Spleen (tissue), 11 donors: ENCODE data around the gene GSTT2B. TPM values are rescaled to one million over a fixed set of nuclear protein-coding genes. Genes with fewer than 3 reads are reported as not detected.
A peak's percentile ranks its signal among the peaks of the same experiment; 100 is the strongest.
"Not testable (repeated sequence)": the region's sequence is repeated elsewhere in the genome, so short reads cannot be mapped to it uniquely, and the experiment has no call there.

Source experiments
- DNase-seq: peaks from one replicate; pipeline ENCODE4 v3.0.0-alpha.2; 2020
- H3K27ac ChIP-seq, 8 donors: fragments of 200-600 bp; sonication (generic) in 7 of 8; 1 replicate in 4 of 8; 2 replicates in 4 of 8; pipeline versions ENCODE4 v1.5.0 to v1.8.0; 2016 to 2021; ENCODE audit warnings: inconsistent platforms in 4 of 8, mild to moderate bottlenecking in 4 of 8, moderate library complexity in 1 of 8
- H3K27me3 ChIP-seq, 7 donors: fragments of 200-600 bp; sonication (generic) in 6 of 7; replicated peaks in 1 of 7; 1 replicate in 4 of 7; 2 replicates in 3 of 7; pipeline versions ENCODE4 v1.5.0 to v1.8.0; 2016 to 2021; ENCODE audit warnings: inconsistent platforms in 3 of 7, mild to moderate bottlenecking in 1 of 7
- H3K36me3 ChIP-seq, 6 donors: fragments of 200-600 bp; sonication (generic) in 5 of 6; 1 replicate in 4 of 6; 2 replicates in 2 of 6; pipeline versions ENCODE4 v1.5.0 to v1.8.0; 2016 to 2021; ENCODE audit warnings: inconsistent platforms in 2 of 6
- H3K4me1 ChIP-seq, 6 donors: fragments of 200-600 bp; sonication (generic) in 5 of 6; 1 replicate in 3 of 6; 2 replicates in 3 of 6; pipeline versions ENCODE4 v1.5.0 to v1.8.0; 2016 to 2021; ENCODE audit warnings: inconsistent platforms in 3 of 6
- H3K4me3 ChIP-seq, 8 donors: fragments of 200-600 bp; sonication (generic) in 7 of 8; 1 replicate in 4 of 8; 2 replicates in 4 of 8; pipeline versions ENCODE4 v1.5.0 to v1.8.0; 2016 to 2021; ENCODE audit warnings: inconsistent platforms in 4 of 8, mild to moderate bottlenecking in 4 of 8, moderate library complexity in 2 of 8
- H3K9me3 ChIP-seq, 8 donors: fragments of 200-600 bp; sonication (generic) in 7 of 8; 1 replicate in 4 of 8; 2 replicates in 4 of 8; pipeline versions ENCODE4 v1.5.0 to v1.8.0; 2016 to 2021; ENCODE audit warnings: inconsistent platforms in 4 of 8
- CTCF ChIP-seq, 11 experiments: fragments of 200-600 bp in 7 of 11; fragments of 450-650 bp in 4 of 11; sonication (generic) in 4 of 11; IDR thresholded peaks in 8 of 11; conservative IDR thresholded peaks in 3 of 11; 1 replicate in 7 of 11; 2 replicates in 4 of 11; pipeline versions ENCODE4 v1.4.0 to v1.8.0; 2016 to 2021; ENCODE audit warnings: antibody characterized with exemption in 11 of 11, inconsistent platforms in 4 of 11, mild to moderate bottlenecking in 1 of 11
- POLR2A ChIP-seq, 3 donors: fragments of 450-650 bp; IDR thresholded peaks; one replicate each; pipeline ENCODE4 v1.5.1; 2017; ENCODE audit warnings: antibody characterized with exemption in 3 of 3, mild to moderate bottlenecking in 1 of 3
- POLR2AphosphoS5 ChIP-seq, 3 donors: sonication (generic); formaldehyde crosslinking; IDR thresholded peaks; one replicate each; pipeline ENCODE4 v1.5.1; 2017; ENCODE audit warnings: antibody characterized with exemption in 3 of 3
- WGBS, 5 donors: extraction: QIAGEN DNeasy Blood & Tissue Kit in 3 of 5; methylation state at CpG; one replicate each; pipeline versions ENCODE4 v1.1.5 to v1.1.7; 2013 to 2018; 5-methylcytosine and 5-hydroxymethylcytosine counted together
- intact Hi-C: fragments of 100-400 bp; cut with DNase I; formaldehyde crosslinking; loops from one replicate; pipeline ENCODE4 v1.15.0; 2023; ENCODE audit warnings: low total_unique reads
- polyA plus RNA-seq, 3 donors: library from polyadenylated mRNA; stranded (reverse); fragments of 200-250 nt; gene quantifications; one replicate each; pipeline ENCODE4 v1.2.1, GENCODE V29; 2013
- total RNA-seq, 7 donors: library from RNA; depleted of rRNA in 3 of 7; stranded (reverse); fragments of >200 nt in 3 of 7; fragmentation: NEBNext Ultra II Directional in 4 of 7; extraction: Animal tissue kit (Norgen Biotek cat#: 25700) in 4 of 7; gene quantifications; one replicate each; pipeline versions ENCODE4 v1.1.0 to v1.2.1, GENCODE V29; 2016 to 2021
- donor health status: healthy with polysubstance abuse.
- donor health status: DM: no; HTN: no; CAD: no; lungs with moderate emphysema.
- donor health status: DM: no; HTN: no; CAD: no.
- donor health status: Bipolar disorder and iron deficiency.
- donor health status: healthy.
- donor health status: DM: no; HTN: no; CAD: no.
- donor health status: DM: yes; HTN: yes; CAD: no.

The GSTT2B gene
- total and polyA plus RNA-seq, 10 donors = 2.0 to 11.6 (median 4.8) TPM

GRCh38 chr22:23970816-23971486 lies 10.0 kb upstream of the GSTT2B start:
- no peaks in the 10 kb centered on the region for H3K27me3 ChIP-seq
- no peak overlapping the region for H3K4me3 ChIP-seq
- H3K9me3 ChIP-seq = no peaks in the 10 kb centered on the region
- no peak overlapping the region for H3K27ac ChIP-seq
- no peak for DNase-seq
- intact Hi-C loops = no loop called here
- H3K4me1 ChIP-seq = peaks cover 0 to 30% (median 6%) of the 10 kb centered on the region in 6 donors
- WGBS, 5 donors = 63 to 91% (median 80%) methylated on average over 6 of the region's 6 CpGs
- H3K36me3 ChIP-seq = peaks cover 0 to 31% (median 26%) of the 10 kb centered on the region in 6 donors
- TF ChIP-seq POLR2AphosphoS5 (IDR thresholded peaks at IDR 0.05) (peak in 2 of 3 donors; percentile 32 to 36), CTCF (IDR thresholded peaks at IDR 0.05 in 8 of 11, conservative IDR thresholded peaks at IDR 0.05 in 3 of 11) (no peak)

DNA sequence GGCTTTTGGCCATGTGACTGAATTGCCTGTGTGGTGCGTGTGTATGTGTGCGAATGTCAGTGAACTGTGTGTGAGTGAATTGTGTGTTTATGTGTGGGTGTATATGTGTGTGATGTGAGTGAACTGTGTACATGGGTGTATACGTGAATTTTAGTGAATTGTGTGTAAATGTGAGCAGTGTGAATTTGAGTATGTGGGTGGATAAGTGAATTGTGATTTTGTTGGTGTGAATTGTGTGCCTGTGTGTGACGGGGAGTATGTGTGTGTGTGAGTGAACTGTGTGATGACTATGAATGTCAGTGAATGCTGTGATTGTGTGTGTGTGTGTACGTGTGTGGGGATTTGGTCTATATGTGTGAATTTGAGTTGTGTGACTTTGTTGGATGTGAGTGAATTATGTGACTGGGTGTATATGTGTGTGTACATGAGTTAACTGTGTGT lies 9.2 kb upstream of the GSTT2B start:
- no peak overlapping the region for H3K4me3 ChIP-seq
- H3K27me3 ChIP-seq = no peaks in the 10 kb centered on the region
- no peaks in the 10 kb centered on the region for H3K9me3 ChIP-seq
- H3K4me1 ChIP-seq = peaks cover 0 to 30% (median 6%) of the 10 kb centered on the region in 6 donors
- no peak for DNase-seq
- intact Hi-C loops = no loop called here
- TF ChIP-seq CTCF (IDR thresholded peaks at IDR 0.05 in 8 of 11, conservative IDR thresholded peaks at IDR 0.05 in 3 of 11) (no peak), POLR2AphosphoS5 (IDR thresholded peaks at IDR 0.05) (no peak), POLR2A (IDR thresholded peaks at IDR 0.05) (no peak)
- peaks cover 0 to 31% (median 26%) of the 10 kb centered on the region in 6 donors for H3K36me3 ChIP-seq
- no peak overlapping the region for H3K27ac ChIP-seq
- 73 to 89% (median 82%) methylated on average over 5 of the region's 5 CpGs for WGBS, 5 donors

GRCh38 chr22:23969071-23969470 lies 8.1 kb upstream of the GSTT2B start:
- H3K9me3 ChIP-seq = no peaks in the 10 kb centered on the region
- DNase-seq = no peak

GRCh38 chr22:23966568-23966967 lies 5.6 kb upstream of the GSTT2B start, which contains the start of gene DDTL:
DDTL (plus strand) TSS chr22:23966888; CDS start chr22:23966915, 27 bp downstream.
- H3K27ac ChIP-seq, H3K4me3 ChIP-seq, H3K9me3 ChIP-seq, intact Hi-C loops, DNase-seq, H3K27me3 ChIP-seq: not testable (repeated sequence)
- Histone ChIP-seq H3K36me3 (peaks cover 0 to 26% (median 22%) of the 10 kb centered on the region in 6 donors), H3K4me1 (peaks cover 0 to 25% (median 4%) of the 10 kb centered on the region in 6 donors)
- WGBS, 5 donors = no CpG with 5 or more reads among the region's 30 CpGs

More at GRCh38 chr22:23969071-23969470, 8.1 kb upstream of the GSTT2B start:
- Histone ChIP-seq H3K27me3 (no peaks in the 10 kb centered on the region), H3K4me1 (peaks cover 0 to 30% (median 6%) of the 10 kb centered on the region in 6 donors), H3K4me3 (no peak overlapping the region), H3K27ac (no peak overlapping the region), H3K36me3 (peaks cover 0 to 31% (median 26%) of the 10 kb centered on the region in 6 donors)
- intact Hi-C loops = no loop called here
- TF ChIP-seq POLR2A (IDR thresholded peaks at IDR 0.05) = no peak
- no peak for TF ChIP-seq CTCF (IDR thresholded peaks at IDR 0.05 in 8 of 11, conservative IDR thresholded peaks at IDR 0.05 in 3 of 11)
- no peak for TF ChIP-seq POLR2AphosphoS5 (IDR thresholded peaks at IDR 0.05)
- WGBS, 5 donors = 80 to 97% (median 94%) methylated on average over 3 of the region's 3 CpGs

- H3K4me3 ChIP-seq, H3K9me3 ChIP-seq, H3K27ac ChIP-seq, DNase-seq, H3K27me3 ChIP-seq, intact Hi-C loops: not testable (repeated sequence)
- peaks cover 0 to 21% (median 1%) of the 10 kb centered on the region in 6 donors for H3K4me1 ChIP-seq
- H3K36me3 ChIP-seq = peaks cover 0 to 22% (median 17%) of the 10 kb centered on the region in 6 donors
- no CpG with 5 or more reads among the region's 18 CpGs for WGBS, 5 donors
Observed at GRCh38 chr22:23966094-23966493, 5.1 kb upstream of the GSTT2B start.
